Thyroid gland (tissue), 4 donors: ENCODE results near the gene RAB40A. TPM values are rescaled to one million over a fixed set of nuclear protein-coding genes. Genes with fewer than 3 reads are reported as not detected.

Experiments used
- DNase-seq, 2 donors: peaks; one replicate each; pipeline ENCODE4 v3.0.0-alpha.2; 2019
- H3K27ac ChIP-seq, 3 donors: fragments of 200-600 bp; sonication (generic); 1 replicate in 2 of 3; 2 replicates in 1 of 3; pipeline ENCODE4 v1.5.1; 2016 to 2019; ENCODE audit warnings: mild to moderate bottlenecking in 1 of 3, moderate library complexity in 1 of 3
- H3K27me3 ChIP-seq: fragments of 200-600 bp; sonication (generic); one replicate; pipeline ENCODE4 v1.5.1; 2019
- H3K36me3 ChIP-seq, 2 donors: fragments of 200-600 bp; sonication (generic); one replicate each; pipeline ENCODE4 v1.5.1; 2016 to 2019
- H3K4me1 ChIP-seq, 2 donors: fragments of 200-600 bp; sonication (generic); one replicate each; pipeline ENCODE4 v1.5.1; 2017 to 2019
- H3K4me3 ChIP-seq, 3 donors: fragments of 200-600 bp; sonication (generic); replicated peaks in 1 of 3; 1 replicate in 2 of 3; 2 replicates in 1 of 3; pipeline ENCODE4 v1.5.1; 2016; ENCODE audit warnings: mild to moderate bottlenecking in 1 of 3
- H3K9me3 ChIP-seq: fragments of 200-600 bp; sonication (generic); one replicate; pipeline ENCODE4 v1.5.1; 2017
- POLR2A ChIP-seq, 2 donors: fragments of 450-650 bp; IDR thresholded peaks; one replicate each; pipeline ENCODE4 v1.6.1; 2017; ENCODE audit warnings: antibody characterized with exemption in 2 of 2, mild to moderate bottlenecking in 2 of 2, moderate library complexity in 1 of 2
- WGBS, 2 donors: methylation state at CpG; one replicate each; pipeline ENCODE4 v1.1.5; 2017; 5-methylcytosine and 5-hydroxymethylcytosine counted together
- intact Hi-C: fragments of 100-400 bp; cut with DNase I; formaldehyde crosslinking; loops from one replicate; pipeline ENCODE4 v1.15.1; 2023
- total RNA-seq, 4 donors: library from RNA; depleted of rRNA; stranded (reverse); fragments of >200 nt; gene quantifications; one replicate each; pipeline ENCODE4 v1.2.3, GENCODE V29; 2016
- TF ChIP-seq, protein P1 (sequence below), 6 experiments: fragments of 200-600 bp in 3 of 6; fragments of 450-650 bp in 3 of 6; sonication (generic) in 3 of 6; IDR thresholded peaks; one replicate each; pipeline ENCODE4 v1.5.1; 2016 to 2019; ENCODE audit warnings: antibody characterized with exemption in 6 of 6, mild to moderate bottlenecking in 2 of 6, inconsistent platforms in 1 of 6, moderate library complexity in 1 of 6

Gene RAB40A
- total RNA-seq, 4 donors from 2014 or later: 0.33 to 0.71 (median 0.58) TPM

DNA sequence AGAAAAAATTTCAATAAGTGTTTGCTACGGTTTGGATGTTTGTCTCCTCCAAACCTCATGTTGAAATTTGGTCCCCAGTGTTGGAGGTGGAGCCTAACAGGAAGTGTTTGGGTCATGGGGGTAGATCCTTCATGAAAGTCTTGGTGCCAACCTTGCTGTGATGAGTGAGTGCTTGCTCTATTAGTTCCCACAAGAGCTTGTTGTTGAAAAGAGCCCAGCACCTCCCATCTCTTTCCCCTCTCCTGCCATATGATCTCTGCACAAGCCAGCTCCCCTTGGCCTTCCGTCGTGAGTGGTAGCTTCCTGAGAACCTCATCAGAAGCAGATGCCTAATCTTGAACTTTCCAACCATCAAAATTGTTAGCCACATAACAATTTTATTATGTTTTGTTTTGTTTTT is 10.3 kb upstream of the RAB40A start:
- DNase-seq: no peak
- WGBS, 2 donors: 77 to 80% methylated on average over 3 of the region's 3 CpGs
- Histone ChIP-seq H3K4me3 (no peak overlapping the region), H3K27ac (no peak overlapping the region), H3K36me3 (no peaks in the 10 kb centered on the region), H3K9me3 (no peaks in the 10 kb centered on the region), H3K27me3 (no peaks in the 10 kb centered on the region), H3K4me1 (no peaks in the 10 kb centered on the region)
- intact Hi-C loops: no loop called here
- TF ChIP-seq, protein P1, sequence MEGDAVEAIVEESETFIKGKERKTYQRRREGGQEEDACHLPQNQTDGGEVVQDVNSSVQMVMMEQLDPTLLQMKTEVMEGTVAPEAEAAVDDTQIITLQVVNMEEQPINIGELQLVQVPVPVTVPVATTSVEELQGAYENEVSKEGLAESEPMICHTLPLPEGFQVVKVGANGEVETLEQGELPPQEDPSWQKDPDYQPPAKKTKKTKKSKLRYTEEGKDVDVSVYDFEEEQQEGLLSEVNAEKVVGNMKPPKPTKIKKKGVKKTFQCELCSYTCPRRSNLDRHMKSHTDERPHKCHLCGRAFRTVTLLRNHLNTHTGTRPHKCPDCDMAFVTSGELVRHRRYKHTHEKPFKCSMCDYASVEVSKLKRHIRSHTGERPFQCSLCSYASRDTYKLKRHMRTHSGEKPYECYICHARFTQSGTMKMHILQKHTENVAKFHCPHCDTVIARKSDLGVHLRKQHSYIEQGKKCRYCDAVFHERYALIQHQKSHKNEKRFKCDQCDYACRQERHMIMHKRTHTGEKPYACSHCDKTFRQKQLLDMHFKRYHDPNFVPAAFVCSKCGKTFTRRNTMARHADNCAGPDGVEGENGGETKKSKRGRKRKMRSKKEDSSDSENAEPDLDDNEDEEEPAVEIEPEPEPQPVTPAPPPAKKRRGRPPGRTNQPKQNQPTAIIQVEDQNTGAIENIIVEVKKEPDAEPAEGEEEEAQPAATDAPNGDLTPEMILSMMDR (IDR thresholded peaks at IDR 0.05): no peak
- no peak for TF ChIP-seq POLR2A (IDR thresholded peaks at IDR 0.05)

- no peak for DNase-seq
- intact Hi-C loops: no loop called here
- H3K27ac ChIP-seq: no peak overlapping the region
- H3K9me3 ChIP-seq: no peaks in the 10 kb centered on the region
- WGBS, 2 donors: 83 to 100% methylated on average over 1 to 2 of the region's 2 CpGs
- H3K4me3 ChIP-seq: no peak overlapping the region
- H3K27me3 ChIP-seq: no peaks in the 10 kb centered on the region
- H3K4me1 ChIP-seq: no peaks in the 10 kb centered on the region
- no peaks in the 10 kb centered on the region for H3K36me3 ChIP-seq
- TF ChIP-seq, protein P1 (IDR thresholded peaks at IDR 0.05): no peak
- no peak for TF ChIP-seq POLR2A (IDR thresholded peaks at IDR 0.05)
Measured at GRCh38 chrX:103524747-103525146, 5.5 kb upstream of the RAB40A start.

- Histone ChIP-seq H3K4me3 (no peak overlapping the region), H3K36me3 (no peaks in the 10 kb centered on the region), H3K4me1 (no peaks in the 10 kb centered on the region), H3K27me3 (no peaks in the 10 kb centered on the region), H3K27ac (no peak overlapping the region), H3K9me3 (no peaks in the 10 kb centered on the region)
- TF ChIP-seq, protein P1 (IDR thresholded peaks at IDR 0.05): no peak
- TF ChIP-seq POLR2A (IDR thresholded peaks at IDR 0.05): no peak
- WGBS, 2 donors: 81 to 100% methylated on average over 2 of the region's 2 CpGs
- intact Hi-C loops: no loop called here
- no peak for DNase-seq
Measured at GRCh38 chrX:103523605-103524004, 4.3 kb upstream of the RAB40A start.

DNA sequence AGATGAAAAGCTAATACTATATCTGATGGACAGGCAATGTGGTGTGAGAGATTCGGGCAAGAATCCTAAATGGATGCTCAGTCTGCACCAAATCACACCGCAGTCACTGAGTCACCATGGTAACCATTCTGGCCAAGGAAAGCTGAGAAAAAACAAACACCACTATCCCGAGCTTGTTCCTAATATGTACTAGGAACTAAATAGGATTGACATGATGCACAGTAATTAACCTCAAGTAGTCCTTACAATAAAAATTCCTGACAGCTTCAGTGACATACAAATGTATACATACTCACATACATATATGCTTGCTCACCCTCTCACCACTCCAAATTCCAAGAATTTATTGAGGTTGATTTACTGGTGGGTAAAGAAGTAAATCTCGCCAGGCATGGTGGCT is 1.1 kb upstream of the RAB40A start:
- no peak for DNase-seq
- no peaks in the 10 kb centered on the region for H3K9me3 ChIP-seq
- intact Hi-C loops: no loop called here
- 72 to 77% methylated on average over 4 of the region's 4 CpGs for WGBS, 2 donors
- no peaks in the 10 kb centered on the region for H3K27me3 ChIP-seq
- no peaks in the 10 kb centered on the region for H3K4me1 ChIP-seq
- H3K27ac ChIP-seq: no peak overlapping the region
- H3K4me3 ChIP-seq: no peak overlapping the region
- TF ChIP-seq, protein P1 (IDR thresholded peaks at IDR 0.05): no peak
- no peak for TF ChIP-seq POLR2A (IDR thresholded peaks at IDR 0.05)
- H3K36me3 ChIP-seq: no peaks in the 10 kb centered on the region

DNA sequence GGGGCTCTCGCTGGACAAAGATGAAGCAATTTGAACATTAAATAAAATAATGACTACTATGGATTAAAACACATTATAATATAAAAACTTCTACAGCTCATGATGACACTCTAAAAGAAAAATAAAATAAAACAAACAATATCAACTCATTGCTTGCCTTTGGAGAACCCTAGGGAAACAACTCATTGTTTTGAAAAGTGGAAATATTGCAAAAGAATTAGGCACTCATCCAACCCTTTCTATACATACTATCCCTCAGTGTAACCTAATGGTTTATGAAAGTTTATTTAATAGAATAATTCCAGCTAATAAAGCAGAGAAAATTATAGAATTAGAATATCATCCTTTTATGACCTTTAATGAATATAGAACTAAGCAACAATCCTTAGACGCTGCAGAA is 718 bp downstream of the RAB40A start:
- no peaks in the 10 kb centered on the region for H3K9me3 ChIP-seq

More for the DNA sequence above, 718 bp downstream of the RAB40A start:
- H3K36me3 ChIP-seq: no peaks in the 10 kb centered on the region
- no peak overlapping the region for H3K27ac ChIP-seq
- H3K4me1 ChIP-seq: no peaks in the 10 kb centered on the region
- no peak for DNase-seq
- intact Hi-C loops: no loop called here
- no peaks in the 10 kb centered on the region for H3K27me3 ChIP-seq
- no peak overlapping the region for H3K4me3 ChIP-seq
- WGBS, 2 donors: 95 to 97% methylated on average over 2 of the region's 2 CpGs
- TF ChIP-seq POLR2A (IDR thresholded peaks at IDR 0.05): no peak
- TF ChIP-seq, protein P1 (IDR thresholded peaks at IDR 0.05): no peak
